T-helper 9 cell (primary cell): ENCODE data around the gene CHP1.
"Not testable (repeated sequence)": the region's sequence is repeated elsewhere in the genome, so short reads cannot be mapped to it uniquely, and the experiment has no call there.

Source experiments
- DNase-seq: peaks from one replicate; pipeline ENCODE4 v3.0.0-alpha.2; 2020

CHP1 gene

GRCh38 chr15:41301587-41301986 lies 70.5 kb downstream of the CHP1 start:
- DNase-seq = no peak

- no peak for DNase-seq
Measured at GRCh38 chr15:41304149-41304770, 73.2 kb downstream of the CHP1 start.

GRCh38 chr15:41307679-41308078 lies 76.6 kb downstream of the CHP1 start:
- no peak for DNase-seq

DNA sequence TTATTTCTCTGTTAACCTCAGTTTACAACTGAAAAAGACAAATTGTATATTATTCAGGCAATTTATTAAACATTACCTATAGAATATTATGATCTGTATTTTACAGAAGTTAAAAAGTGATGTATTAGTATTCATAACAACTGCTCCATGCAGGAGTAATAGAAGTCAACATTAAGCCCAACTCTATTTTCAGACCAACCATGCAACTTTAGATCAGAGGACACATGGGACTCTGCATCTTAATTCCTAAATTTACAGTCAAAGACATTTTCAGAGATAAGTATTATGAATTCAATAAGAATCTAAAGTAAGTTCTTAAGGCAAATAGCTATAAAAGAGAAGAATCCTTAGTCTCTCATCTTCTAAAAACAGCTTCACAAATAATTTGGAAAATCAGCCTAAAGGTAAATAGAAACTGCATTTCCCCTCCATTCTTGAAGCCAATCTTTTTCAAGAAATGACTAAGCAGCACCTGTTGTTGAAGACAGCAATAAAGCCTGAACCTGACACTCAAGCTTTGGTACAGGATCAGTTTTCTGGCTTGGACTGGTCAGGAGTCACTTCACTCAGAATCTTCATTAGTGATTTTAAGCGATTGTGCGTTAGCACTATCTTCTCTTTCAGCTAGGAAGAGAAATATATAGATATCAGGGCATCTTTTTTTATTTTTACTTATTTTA lies 78.3 kb downstream of the CHP1 start:
- DNase-seq = no peak

- DNase-seq = not testable (repeated sequence)
Measured at GRCh38 chr15:41320805-41321330, 89.8 kb downstream of the CHP1 start.

- DNase-seq = no peak
Measured at GRCh38 chr15:41323611-41324010, 92.5 kb downstream of the CHP1 start.

GRCh38 chr15:41331281-41331680 lies 100.2 kb downstream of the CHP1 start:
- DNase-seq = no peak
